ENCODE measurements around the gene ANO1. TPM values are rescaled to one million over a fixed set of nuclear protein-coding genes. Genes with fewer than 3 reads are reported as not detected.

Gene ANO1
- total RNA-seq, 1 donor from 2014 or later, result 0.14 TPM

DNA sequence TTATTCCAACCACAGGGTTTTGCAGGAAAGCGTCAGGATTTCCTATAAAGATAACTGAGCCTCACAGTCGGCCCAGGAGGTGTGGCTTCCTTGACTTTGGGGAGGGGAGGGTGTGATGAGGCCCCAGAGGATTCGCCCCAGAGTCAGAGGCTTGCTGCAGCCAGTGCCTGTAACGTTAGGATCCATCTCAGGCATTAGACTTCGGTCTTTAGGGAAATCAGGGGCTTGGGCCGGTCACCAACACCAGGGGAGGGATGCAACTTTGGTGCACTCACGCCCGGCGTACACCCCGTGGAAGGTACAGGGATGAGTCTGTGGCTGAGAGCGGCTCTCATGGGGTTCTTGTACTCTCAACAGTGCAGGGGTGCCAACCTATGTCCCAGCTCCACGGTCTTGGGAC, 5.7 kb upstream of the ANO1 start:
- no peak overlapping the region for H2AFZ ChIP-seq (ENCODE audit: low read depth, low read length)
- no peak for FAIRE-seq

DNA sequence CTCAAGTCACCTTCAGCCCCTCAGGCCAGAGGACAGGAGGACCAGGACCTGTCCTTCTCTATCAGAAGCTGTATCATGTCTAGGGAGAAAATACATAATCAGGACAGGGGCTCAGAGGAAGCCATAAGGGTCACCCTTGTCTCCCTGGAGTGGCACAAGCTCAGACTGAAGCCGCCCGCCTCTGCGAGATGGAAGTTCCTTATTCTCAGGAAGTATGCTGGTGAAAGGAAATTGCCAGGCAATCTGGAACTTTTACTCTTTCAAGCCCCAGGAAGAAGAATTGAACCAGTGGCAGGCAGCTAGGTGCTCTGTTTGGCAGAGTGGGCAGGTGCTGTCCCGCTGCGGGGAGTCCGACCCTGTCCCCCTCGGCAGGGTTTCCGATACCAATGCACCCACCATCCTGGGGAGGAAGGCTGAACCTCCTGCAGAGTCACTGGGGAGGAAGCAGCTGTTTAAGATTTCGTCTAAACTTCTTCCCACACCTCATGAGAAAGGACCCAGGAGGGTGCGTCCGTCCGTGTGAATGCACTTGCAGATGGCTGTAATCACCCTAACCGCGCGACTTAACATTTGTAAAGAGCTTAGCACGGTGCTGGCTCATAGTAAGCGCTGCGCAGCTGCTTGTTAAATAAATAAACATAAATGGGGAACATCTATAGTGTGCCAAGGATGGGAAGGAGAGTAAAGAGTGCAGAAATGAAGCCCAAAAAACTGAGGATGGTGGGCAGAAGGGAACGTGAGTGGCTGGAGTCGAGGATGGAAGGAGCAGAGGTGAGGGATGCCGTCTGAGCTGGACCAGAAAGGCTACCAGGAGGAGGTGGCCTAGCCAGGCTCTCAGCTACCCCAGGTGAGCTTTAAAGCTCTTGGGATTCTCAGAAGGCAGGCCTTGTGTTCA, 5.0 kb upstream of the ANO1 start:
- H3K27ac ChIP-seq (ENCODE audit: low read depth, low read length), result peak overlapping the region; percentile 68
- H3K9me3 ChIP-seq (ENCODE audit: insufficient read depth, low read depth, low read length), result no peaks in the 10 kb centered on the region
- Mint-ChIP-seq H3K4me3 (ENCODE audit: unreplicated experiment) (no peak overlapping the region), H3K4me1 (ENCODE audit: low read depth, unreplicated experiment) (peaks cover 2% of the 10 kb centered on the region), H3K27ac (ENCODE audit: unreplicated experiment) (no peak overlapping the region), H3K27me3 (ENCODE audit: low read depth, unreplicated experiment) (peaks cover 87% of the 10 kb centered on the region), H3K9me3 (ENCODE audit: unreplicated experiment) (peaks cover 2% of the 10 kb centered on the region), H3K36me3 (ENCODE audit: low read depth, unreplicated experiment) (no peaks in the 10 kb centered on the region)
- DNase-seq (ENCODE audit: low read depth) (peak; percentile 50), FAIRE-seq (no peak)
- H3K4me1 ChIP-seq (ENCODE audit: insufficient read depth, low read length), result peaks cover 17% of the 10 kb centered on the region
- peak overlapping the region; percentile 37 for H2AFZ ChIP-seq (ENCODE audit: low read depth, low read length)
- no peaks in the 10 kb centered on the region for H4K20me1 ChIP-seq (ENCODE audit: insufficient read depth, low read length)
- no peaks in the 10 kb centered on the region for H3K79me2 ChIP-seq (ENCODE audit: insufficient read depth, low read length)
- peak overlapping the region; percentile 63 for H3K9ac ChIP-seq (ENCODE audit: low read length)
- H3K36me3 ChIP-seq (ENCODE audit: insufficient read depth, low read length), result no peaks in the 10 kb centered on the region
- no peak overlapping the region for H3K4me3 ChIP-seq (ENCODE audit: insufficient read depth, low read depth, low read length)
- H3K27me3 ChIP-seq (ENCODE audit: insufficient read depth, low read length), result peaks cover 23% of the 10 kb centered on the region
- no peak for TF ChIP-seq EZH2 (IDR thresholded peaks at IDR 0.05; ENCODE audit: insufficient read depth, low read length)
- TF ChIP-seq, protein P1, sequence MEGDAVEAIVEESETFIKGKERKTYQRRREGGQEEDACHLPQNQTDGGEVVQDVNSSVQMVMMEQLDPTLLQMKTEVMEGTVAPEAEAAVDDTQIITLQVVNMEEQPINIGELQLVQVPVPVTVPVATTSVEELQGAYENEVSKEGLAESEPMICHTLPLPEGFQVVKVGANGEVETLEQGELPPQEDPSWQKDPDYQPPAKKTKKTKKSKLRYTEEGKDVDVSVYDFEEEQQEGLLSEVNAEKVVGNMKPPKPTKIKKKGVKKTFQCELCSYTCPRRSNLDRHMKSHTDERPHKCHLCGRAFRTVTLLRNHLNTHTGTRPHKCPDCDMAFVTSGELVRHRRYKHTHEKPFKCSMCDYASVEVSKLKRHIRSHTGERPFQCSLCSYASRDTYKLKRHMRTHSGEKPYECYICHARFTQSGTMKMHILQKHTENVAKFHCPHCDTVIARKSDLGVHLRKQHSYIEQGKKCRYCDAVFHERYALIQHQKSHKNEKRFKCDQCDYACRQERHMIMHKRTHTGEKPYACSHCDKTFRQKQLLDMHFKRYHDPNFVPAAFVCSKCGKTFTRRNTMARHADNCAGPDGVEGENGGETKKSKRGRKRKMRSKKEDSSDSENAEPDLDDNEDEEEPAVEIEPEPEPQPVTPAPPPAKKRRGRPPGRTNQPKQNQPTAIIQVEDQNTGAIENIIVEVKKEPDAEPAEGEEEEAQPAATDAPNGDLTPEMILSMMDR (IDR thresholded peaks at IDR 0.05; ENCODE audit: insufficient read depth, low read depth, low read length), result no peak
- peak overlapping the region; percentile 73 for H3K4me2 ChIP-seq (ENCODE audit: low read length)

More for the DNA sequence above, 5.7 kb upstream of the ANO1 start:
- Mint-ChIP-seq H3K4me1 (ENCODE audit: low read depth, unreplicated experiment) (peaks cover 2% of the 10 kb centered on the region), H3K27ac (ENCODE audit: unreplicated experiment) (no peak overlapping the region), H3K4me3 (ENCODE audit: unreplicated experiment) (no peak overlapping the region), H3K27me3 (ENCODE audit: low read depth, unreplicated experiment) (peaks cover 87% of the 10 kb centered on the region), H3K36me3 (ENCODE audit: low read depth, unreplicated experiment) (no peaks in the 10 kb centered on the region), H3K9me3 (ENCODE audit: unreplicated experiment) (peaks cover 2% of the 10 kb centered on the region)
- Histone ChIP-seq H3K79me2 (ENCODE audit: insufficient read depth, low read length) (no peaks in the 10 kb centered on the region), H3K27ac (ENCODE audit: low read depth, low read length) (no peak overlapping the region), H3K27me3 (ENCODE audit: insufficient read depth, low read length) (peaks cover 24% of the 10 kb centered on the region), H3K4me1 (ENCODE audit: insufficient read depth, low read length) (peaks cover 17% of the 10 kb centered on the region), H3K4me3 (ENCODE audit: insufficient read depth, low read depth, low read length) (no peak overlapping the region), H3K4me2 (ENCODE audit: low read length) (no peak overlapping the region), H4K20me1 (ENCODE audit: insufficient read depth, low read length) (no peaks in the 10 kb centered on the region), H3K36me3 (ENCODE audit: insufficient read depth, low read length) (no peaks in the 10 kb centered on the region), H3K9ac (ENCODE audit: low read length) (no peak overlapping the region), H3K9me3 (ENCODE audit: insufficient read depth, low read depth, low read length) (no peaks in the 10 kb centered on the region)
- TF ChIP-seq, protein P1 (IDR thresholded peaks at IDR 0.05; ENCODE audit: insufficient read depth, low read depth, low read length), result no peak
- TF ChIP-seq EZH2 (IDR thresholded peaks at IDR 0.05; ENCODE audit: insufficient read depth, low read length), result no peak
- no peak for DNase-seq (ENCODE audit: low read depth)
